Activated CD4-positive, CD25-positive, alpha-beta regulatory T cell treated with anti-CD3 and anti-CD28 coated beads, Interleukin-2, amount 50 U/mL, for 16 hours (primary cell): ENCODE data around the gene VIPR1.

ENCODE experiments used
- DNase-seq: peaks from one replicate; pipeline ENCODE4 v3.0.0-alpha.2; 2020; ENCODE audit warnings: low read depth, low spot score

Gene VIPR1

GRCh38 chr3:42510325-42510724 is 7.9 kb downstream of the VIPR1 start:
- no peak for DNase-seq

DNA sequence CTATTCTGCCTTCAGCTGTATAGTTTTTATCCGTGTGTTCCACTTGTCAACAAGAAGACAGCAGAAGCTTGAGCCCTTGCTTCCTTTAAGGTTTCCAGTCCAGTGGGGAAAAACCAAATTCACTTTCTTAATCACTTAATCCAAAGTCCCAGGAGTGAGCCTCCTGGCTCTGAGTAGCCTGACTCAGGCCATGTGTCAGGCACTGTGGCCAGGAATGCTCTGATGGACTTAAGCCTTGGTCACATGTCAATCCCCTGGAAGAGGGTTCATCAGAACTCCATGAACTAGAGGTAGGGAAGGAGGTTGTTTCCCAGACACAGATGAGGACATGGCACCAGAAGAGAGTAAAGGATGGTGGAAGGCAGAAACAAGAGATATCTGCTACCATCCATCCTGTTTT is 8.8 kb downstream of the VIPR1 start:
- DNase-seq: no peak

DNA sequence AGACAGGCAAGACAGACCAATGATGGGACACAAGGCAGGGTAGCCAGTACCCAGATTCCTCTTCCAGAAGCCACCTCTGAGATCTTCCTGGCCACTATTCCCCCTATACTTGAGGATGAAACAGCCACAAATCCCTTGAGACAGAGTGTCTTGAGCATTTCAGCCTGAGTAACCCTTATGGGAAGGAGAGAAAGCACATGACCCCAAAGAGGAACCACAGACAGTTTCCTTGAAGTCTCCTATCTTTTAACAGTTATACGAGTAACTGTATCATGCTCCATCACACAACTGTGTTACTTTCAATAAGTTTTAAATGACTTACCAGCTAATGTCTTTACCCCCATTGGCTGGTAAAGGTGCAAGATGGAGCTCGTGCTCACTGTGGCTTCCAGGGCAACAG is 9.3 kb downstream of the VIPR1 start:
- no peak for DNase-seq

DNA sequence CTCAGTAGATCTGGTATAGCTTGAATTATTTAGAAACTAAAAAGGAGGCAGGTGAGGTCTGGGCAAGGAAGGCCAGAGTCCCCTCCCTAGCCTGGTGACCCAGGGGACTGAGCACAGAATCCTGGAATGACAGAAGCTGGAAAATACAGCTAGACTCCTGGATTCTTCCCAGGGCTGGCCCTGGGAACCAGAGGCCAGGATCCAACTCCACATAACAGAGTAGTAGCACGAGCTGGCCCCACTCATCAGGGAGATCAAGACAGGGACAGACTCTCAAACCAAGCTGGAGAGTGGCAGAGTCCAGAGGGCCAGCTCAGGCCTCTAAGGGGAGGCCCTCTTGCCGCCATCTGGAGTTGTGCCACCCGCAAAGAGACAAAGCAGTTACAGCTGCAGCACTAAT is 10.7 kb downstream of the VIPR1 start:
- DNase-seq: no peak

GRCh38 chr3:42513521-42513920 is 11.1 kb downstream of the VIPR1 start:
- no peak for DNase-seq

DNA sequence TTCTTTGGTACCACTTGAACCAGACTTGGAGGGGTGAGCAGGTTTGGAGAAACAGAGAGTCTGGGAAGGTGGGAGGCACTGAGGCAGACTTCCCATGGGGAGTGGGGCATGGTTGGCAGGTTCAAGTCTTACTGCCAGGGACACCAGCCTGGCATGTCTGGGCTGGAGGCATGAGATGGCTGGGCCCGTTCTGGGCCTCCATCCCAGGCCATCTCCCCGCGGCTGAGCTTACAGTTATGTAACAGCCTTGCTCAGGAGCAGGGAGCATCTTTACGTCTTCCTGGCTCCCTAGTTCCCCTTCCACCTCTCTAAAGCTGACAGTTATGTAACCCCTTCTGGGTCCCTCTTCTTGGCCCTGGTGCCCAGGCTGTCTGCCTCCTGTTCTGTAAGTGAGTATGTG is 12.4 kb downstream of the VIPR1 start:
- no peak for DNase-seq

DNA sequence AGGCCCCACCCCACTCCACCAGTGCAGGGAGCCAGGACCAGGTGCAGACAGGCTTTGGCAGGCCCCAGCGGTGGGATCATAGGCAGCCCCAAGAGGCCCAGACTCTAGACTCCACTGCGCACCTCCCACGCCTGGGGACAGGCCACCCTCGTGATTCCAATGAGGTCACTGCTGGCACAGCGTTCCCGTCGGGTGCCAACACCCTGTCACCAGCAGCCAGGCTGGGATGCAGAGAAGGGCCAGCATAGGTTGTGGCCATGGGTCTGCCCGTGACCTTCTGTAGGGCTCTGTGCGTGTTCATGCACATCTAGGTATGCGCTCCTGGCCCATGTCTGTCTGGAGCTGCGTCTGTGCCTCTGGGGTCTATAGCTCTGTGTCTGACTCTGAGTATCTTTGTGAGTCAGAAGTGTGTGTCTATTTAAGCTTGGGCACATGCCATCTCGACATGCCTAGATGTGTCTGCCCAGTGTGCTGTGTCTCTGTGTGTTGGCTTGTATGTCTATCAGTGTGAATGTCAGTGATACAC is 13.0 kb downstream of the VIPR1 start:
- no peak for DNase-seq

GRCh38 chr3:42515976-42516375 is 13.5 kb downstream of the VIPR1 start:
- DNase-seq: no peak

- no peak for DNase-seq
These were observed 14.0 kb downstream of the VIPR1 start for GRCh38 chr3:42516443-42516842.

DNA sequence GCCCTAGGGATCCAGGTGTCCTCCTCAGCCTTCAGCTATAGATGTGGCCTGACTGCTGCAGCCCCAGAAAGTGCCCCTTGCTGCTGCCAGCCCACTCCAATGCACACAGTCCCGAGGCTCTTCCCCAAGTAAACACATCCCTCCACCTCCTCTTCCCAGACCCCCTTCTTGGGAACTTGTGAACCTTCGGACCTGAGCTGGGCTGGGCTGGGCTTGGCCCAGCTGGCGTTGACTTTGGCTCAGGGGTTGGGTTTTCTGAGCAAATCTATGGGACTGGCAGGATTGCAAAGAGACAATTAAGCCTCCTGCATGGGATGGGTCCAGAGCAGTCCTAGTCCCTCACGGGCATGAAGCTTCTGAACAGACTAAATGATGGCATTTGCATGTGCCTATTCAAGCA is 14.7 kb downstream of the VIPR1 start:
- no peak for DNase-seq

DNA sequence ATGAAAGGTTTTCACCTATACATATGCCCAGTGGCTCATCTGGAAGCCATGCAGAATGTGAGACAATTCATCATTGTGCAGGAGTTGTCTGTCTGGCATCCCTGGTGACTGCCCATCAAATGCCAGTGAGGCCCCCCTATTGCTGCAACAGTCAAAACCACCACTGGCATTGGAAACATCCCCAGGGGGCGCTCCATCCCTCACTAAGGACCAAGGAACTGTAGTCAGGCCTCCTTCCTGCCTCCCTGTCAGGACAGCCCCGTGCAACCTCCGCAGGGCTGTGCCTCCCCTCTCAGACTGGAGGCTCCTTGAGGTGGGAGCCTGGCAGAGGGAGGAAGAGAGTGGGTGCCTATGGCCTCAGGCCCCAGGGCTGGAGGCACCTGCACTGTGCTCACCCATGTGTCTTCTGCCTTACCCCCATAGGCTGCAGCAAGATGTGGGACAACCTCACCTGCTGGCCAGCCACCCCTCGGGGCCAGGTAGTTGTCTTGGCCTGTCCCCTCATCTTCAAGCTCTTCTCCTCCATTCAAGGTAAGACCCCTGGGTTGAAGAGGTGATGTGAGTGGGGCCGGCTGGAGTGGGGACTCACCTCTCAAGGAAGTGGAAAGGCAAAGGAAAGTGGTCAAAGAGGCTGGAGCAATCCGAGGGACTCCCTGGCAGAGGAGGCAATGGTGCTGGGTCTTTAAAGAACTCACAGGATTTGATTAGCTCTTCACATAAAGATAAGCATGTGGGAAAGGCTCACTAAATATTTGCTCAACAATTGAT is 16.5 kb downstream of the VIPR1 start:
- DNase-seq: no peak

GRCh38 chr3:42519568-42519962 is 17.1 kb downstream of the VIPR1 start:
- DNase-seq: no peak

DNA sequence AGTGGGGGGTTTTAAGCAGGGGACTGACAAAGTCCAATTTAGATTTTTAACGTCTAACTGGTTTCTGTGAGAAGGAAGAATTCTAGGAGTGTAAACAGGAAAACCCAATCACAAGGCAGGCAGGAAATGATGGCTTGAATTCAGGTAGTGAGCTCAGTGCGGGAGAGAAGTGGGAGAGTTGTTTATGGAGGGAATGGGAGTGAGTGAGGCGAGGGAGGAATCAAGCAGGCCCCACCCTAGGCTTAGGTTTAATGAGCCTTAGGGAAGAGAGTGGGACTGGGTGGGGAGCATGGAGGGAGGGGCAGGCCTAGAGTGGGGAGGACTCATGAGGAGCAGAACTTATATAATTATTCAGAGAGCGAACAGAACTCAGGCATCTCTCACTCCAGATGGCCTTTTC is 17.9 kb downstream of the VIPR1 start:
- no peak for DNase-seq

- DNase-seq: no peak
These were observed 18.5 kb downstream of the VIPR1 start for GRCh38 chr3:42520906-42521305.

- no peak for DNase-seq
These were observed 22.3 kb downstream of the VIPR1 start for GRCh38 chr3:42524751-42525150.

DNA sequence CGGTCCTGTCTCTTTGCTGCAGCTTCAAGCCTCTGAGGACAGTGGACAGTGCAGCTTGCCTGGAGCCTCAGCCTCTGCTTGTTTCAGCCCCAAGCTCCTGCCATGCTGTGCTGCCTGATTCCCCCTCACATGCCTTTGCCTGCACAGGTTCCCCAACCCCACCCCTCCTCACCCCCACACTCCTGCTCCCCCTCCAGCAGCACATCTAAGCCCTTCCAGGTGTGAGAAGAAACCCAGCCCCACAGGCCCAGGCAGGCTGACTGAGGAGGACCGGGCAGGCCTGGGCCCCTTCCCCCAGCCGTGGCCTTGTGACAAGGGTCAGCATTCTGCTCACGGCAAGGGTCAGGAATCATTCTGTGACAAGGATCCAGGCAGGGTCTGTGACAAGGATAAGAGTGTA is 22.8 kb downstream of the VIPR1 start:
- DNase-seq: no peak

DNA sequence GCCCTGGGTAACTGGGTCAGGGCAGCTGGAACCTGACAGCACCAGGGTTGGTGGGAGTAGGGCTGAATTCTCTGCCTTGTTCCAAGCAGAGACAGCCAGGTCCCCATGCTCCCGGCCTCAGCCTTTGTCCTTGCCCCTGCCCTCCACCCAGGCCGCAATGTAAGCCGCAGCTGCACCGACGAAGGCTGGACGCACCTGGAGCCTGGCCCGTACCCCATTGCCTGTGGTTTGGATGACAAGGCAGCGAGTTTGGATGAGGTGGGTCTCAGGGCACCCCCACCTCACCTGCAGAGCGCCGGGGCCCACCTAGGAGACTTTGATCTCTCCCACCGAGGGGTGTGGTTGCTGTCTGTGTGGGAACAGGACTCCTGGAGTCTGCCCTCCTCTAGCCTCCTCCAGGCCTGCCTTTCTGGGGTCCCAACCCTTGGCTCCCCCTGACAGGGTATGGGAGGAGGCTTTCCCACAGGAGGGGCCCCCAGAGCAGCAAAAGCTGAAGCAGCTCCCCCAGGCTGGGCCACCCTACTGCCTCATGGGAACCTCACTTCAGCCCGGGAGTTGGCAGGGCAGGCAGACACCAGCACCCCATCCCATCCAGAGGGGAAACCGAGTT is 23.4 kb downstream of the VIPR1 start:
- no peak for DNase-seq

DNA sequence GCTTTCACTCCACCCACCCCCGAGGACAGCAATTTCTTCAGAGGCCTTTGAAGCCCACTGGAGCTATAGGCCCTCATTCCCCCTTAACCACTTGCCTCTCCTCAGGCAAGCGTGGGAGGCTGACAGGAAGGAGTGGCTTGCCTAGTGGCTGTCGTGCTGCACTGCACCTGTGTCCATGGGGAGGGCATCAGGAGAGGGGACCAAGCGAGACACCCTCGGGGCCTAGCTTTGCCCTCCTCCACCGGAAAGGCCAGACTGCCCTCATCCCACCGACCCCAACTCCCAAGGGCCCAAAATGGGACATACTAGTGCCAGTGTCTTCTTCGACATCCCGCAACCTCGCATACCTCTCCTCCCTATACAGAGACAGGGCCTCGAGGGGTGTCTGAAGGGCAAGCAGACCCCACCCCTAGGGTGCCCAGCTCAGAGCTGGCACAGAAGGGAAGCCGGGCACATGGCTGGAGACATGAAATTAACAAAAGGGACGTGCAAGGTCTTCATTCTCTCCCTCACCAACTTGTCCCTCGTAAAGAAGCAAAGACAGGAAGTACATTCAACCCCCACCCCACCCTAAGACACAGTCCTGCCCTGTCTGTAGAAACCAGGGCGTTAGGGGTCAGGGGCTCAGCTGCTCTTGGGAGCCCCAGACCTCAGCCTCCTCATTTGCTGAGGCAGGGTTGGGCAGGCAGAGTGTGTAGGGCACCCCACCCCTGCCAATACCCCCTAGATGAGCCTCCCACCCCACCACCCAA is 24.3 kb downstream of the VIPR1 start:
- no peak for DNase-seq

GRCh38 chr3:42527368-42527917 is 25.0 kb downstream of the VIPR1 start:
- no peak for DNase-seq

DNA sequence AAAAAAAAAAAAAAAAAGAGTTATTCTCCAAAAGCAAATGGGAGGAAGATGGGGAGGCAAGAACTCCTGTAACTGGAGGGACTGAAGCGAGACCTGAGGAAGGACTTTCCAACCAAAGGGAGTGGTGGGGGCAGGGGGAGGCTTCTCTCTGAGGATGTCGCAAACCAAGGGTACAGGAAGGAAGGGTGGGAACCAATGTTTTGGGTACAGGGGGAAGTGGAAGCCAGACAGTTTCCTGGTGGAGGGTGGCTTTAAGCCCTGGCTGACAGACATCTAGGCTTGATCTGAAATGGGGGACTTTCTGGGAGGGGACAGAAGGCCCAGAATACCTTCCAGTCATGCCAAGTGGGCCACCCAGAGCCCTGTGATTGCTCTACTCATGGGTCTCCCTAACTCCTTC is 27.0 kb downstream of the VIPR1 start:
- DNase-seq: no peak

DNA sequence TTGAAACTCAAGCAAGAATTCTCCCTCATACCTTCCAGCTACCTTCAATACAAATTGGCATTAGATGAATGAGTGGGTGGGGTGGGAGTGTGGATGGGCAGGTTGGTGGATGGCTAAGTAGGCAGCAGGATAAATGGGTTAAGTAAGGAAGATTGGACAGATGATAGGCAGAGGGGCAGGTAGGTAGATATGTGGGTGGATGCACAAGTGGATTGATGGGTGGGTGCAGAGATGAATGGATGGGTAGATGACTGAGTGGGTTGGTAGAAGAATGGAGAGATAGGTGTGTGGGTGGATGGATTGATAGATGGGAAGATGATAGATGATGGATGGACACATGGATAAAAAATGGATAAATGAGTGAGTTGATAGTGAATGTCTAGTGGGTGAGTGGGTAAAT is 27.6 kb downstream of the VIPR1 start:
- no peak for DNase-seq

DNA sequence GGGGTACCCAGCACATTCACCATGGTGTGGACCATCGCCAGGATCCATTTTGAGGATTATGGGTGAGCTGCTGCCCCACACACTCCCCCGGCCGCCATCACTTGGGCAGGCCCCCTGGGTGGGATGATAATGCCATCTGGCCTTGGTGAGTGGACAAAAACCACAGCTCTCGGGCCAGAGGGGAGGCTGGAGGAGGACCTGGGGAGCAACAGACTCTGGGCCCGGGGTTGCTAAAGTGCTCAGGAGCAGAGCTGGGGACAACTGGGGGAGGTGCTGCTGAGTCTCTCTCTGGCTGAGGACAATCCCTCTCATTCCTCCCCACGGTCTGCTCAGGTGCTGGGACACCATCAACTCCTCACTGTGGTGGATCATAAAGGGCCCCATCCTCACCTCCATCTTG is 29.0 kb downstream of the VIPR1 start:
- DNase-seq: no peak
